Pulmonary artery endothelial cell (primary cell): ENCODE measurements around the gene CASP8AP2. TPM values are rescaled to one million over a fixed set of nuclear protein-coding genes. Genes with fewer than 3 reads are reported as not detected.
"Not testable (repeated sequence)": the region's sequence is repeated elsewhere in the genome, so short reads cannot be mapped to it uniquely, and the experiment has no call there.

ENCODE experiments used
- DNase-seq: peaks from one replicate; pipeline ENCODE4 v3.0.0-alpha.2; 2011; ENCODE audit warnings: low read depth, low spot score
- total RNA-seq: library from RNA; depleted of rRNA; stranded (reverse); fragments of >200 nt; gene quantifications from 2 replicates; pipeline ENCODE4 v1.2.3, GENCODE V29; 2014

The CASP8AP2 gene
- total RNA-seq, 1 donor from 2014 or later: 12.8 TPM

GRCh38 chr6:89819336-89820130, 10.1 kb upstream of the CASP8AP2 start, which contains the start of gene MDN1:
MDN1 (minus strand) TSS chr6:89819794; CDS start chr6:89819607, 187 bp downstream.
- peak; percentile 85 for DNase-seq

DNA sequence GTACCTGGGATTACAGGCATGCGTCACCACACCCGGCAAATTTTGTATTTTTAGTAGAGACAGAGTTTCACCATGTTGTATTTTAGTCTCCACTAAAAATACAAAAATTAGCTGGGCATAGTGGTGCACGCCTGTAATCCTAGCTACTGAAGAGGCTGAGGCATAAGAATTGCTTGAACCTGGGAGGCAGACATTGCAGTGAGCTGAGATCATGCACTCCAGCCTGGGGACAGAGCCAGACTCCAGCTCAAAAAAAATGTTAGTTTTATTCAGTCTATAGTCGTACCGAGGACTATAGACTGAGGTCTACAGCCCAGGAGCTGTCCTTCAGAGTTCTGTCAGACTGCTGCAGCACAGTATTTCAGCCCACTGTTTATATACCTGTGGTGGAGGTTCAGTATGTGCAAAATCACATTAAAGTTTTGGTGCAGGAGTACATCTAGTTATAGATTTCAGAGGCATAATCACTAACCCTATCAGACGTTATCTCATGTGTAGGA, 3.6 kb upstream of the CASP8AP2 start:
- DNase-seq: no peak

GRCh38 chr6:89828475-89828987, 1.1 kb upstream of the CASP8AP2 start:
- not testable (repeated sequence) for DNase-seq

DNA sequence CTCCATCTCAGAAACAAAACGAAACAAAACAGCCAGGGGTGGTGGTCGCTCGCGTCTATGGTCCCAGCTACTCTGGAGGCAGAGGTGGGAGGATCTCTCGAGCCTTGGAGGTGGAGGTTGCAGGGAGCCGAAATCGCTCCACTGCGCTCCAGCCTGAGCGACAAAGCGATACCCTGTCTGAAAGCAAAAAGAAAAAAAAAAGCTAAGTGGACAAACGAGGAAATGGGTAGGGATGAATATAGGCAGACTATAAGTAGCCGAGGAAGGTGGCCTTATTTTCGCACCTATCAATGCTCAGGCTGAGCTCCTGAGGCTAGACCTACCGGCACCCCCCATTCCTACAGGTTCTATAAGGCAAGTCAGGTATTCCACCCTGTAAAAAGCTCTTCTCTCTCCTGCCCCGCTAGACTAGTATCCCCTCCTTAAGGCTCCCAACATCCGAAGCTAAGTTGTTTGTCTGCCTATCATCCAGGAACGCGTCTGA, 650 bp upstream of the CASP8AP2 start:
- no peak for DNase-seq

GRCh38 chr6:89830170-89830809, 610 bp downstream of the CASP8AP2 start:
- no peak for DNase-seq

- no peak for DNase-seq
Observed at GRCh38 chr6:89834884-89835792, 5.5 kb downstream of the CASP8AP2 start.

GRCh38 chr6:89836639-89837222, 7.1 kb downstream of the CASP8AP2 start:
- DNase-seq: no peak

DNA sequence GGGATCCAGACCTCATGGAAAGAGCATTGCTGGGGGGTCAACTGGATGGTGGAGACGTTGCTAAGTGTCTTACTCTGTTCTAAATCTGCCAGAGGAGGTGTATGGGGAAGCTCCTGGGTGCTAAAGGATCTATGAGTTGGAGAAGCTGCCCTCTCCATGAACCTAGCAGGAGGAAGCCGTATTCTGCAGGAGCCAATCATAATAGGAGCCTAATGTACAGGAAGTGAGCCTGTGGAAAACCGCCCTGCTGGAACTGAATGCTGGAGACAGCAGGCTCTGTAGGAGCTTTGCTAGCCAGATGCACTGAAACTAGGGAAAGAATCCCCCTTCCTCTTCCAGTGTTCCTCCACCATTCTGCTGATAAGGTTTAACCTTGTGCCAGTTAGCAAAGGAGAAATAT, 10.9 kb downstream of the CASP8AP2 start:
- no peak for DNase-seq

DNA sequence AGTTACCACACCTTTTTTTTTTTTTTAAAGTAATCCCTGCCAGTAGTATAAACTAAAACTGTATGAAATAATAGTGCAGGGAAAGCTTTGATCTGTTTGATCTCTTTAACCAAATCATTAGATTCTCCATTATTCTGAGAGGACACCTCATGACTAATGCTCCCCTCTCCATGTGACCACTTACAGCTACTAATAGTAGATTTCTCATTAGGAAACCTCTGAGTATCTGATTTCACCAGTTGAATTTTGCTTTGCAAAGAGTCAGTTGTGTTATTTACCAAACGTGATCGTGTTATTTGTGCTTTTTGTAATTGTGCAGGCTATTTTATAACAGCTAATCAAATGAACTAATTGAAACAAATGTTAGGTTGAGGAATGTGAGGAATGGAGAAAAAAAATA, 12.5 kb downstream of the CASP8AP2 start:
- DNase-seq: no peak

DNA sequence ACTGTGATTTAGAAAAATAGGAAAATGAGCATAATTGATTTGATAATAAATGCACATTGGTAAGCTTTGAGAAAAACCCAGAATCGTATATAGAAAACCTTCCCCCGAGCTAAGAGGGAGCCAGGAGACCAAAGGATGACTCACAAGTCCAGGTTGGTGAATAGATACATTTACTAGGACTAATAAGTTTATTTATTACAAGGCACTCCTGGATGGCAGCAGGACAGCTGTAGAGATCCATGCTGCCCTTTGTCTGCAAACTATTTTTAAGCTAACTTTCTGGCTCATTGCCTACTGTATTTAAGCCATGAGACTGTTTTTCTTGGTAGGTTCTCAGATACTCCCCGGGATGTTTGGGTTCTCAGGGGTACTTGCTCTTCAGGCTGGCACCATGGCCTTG, 13.4 kb downstream of the CASP8AP2 start:
- no peak for DNase-seq

GRCh38 chr6:89847513-89847912, 17.8 kb downstream of the CASP8AP2 start:
- DNase-seq: not testable (repeated sequence)

GRCh38 chr6:89853068-89853467, 23.4 kb downstream of the CASP8AP2 start:
- DNase-seq: no peak

DNA sequence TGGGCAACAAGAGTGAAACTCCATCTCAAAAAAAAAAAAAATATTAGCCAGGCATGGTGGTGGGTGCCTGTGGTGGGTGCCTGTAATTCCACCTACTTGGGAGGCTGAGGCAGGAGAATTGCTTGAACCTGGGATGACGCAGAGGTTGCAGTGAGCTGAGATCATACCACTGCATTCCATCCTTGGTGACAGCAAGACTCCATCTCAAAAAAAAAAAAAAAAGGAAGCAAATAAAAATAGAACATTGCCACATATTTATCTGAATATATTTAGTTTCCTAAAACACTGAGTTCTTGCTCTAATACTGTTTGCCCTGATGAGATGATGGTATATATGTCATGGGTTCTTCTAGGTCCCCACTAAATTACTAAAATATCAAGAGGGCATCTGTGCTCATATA, 28.4 kb downstream of the CASP8AP2 start:
- DNase-seq: no peak

- DNase-seq: no peak
Observed at GRCh38 chr6:89859744-89860143, 30.1 kb downstream of the CASP8AP2 start.

DNA sequence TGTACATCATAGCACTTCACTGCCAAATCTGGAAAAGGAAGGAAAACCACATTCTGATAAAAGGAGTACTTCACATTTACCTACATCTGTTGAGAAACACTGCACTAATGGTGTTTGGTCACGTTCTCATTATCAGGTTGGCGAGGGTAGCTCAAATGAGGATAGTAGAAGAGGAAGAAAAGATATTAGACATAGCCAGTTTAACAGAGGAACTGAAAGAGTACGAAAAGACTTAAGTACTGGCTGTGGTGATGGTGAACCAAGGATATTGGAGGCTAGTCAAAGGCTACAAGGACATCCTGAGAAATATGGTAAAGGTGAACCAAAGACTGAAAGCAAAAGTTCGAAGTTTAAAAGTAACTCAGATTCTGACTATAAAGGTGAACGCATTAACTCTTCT, 32.6 kb downstream of the CASP8AP2 start:
- DNase-seq: no peak

DNA sequence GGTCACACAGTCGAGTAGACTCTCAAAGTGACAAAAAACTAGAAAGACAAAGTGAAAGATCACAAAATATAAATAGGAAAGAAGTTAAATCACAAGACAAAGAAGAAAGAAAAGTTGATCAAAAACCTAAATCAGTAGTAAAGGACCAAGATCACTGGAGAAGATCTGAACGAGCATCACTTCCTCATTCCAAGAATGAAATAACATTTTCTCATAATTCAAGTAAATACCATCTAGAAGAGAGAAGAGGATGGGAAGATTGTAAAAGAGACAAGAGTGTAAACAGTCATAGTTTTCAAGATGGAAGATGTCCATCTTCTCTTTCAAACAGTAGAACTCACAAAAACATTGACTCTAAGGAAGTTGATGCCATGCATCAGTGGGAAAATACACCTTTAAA, 33.0 kb downstream of the CASP8AP2 start:
- no peak for DNase-seq

GRCh38 chr6:89866024-89866678, 36.5 kb downstream of the CASP8AP2 start:
- DNase-seq: no peak

- DNase-seq: no peak
Observed at GRCh38 chr6:89873721-89874120, 44.0 kb downstream of the CASP8AP2 start.

GRCh38 chr6:89874438-89874837, 44.8 kb downstream of the CASP8AP2 start:
- DNase-seq: no peak

DNA sequence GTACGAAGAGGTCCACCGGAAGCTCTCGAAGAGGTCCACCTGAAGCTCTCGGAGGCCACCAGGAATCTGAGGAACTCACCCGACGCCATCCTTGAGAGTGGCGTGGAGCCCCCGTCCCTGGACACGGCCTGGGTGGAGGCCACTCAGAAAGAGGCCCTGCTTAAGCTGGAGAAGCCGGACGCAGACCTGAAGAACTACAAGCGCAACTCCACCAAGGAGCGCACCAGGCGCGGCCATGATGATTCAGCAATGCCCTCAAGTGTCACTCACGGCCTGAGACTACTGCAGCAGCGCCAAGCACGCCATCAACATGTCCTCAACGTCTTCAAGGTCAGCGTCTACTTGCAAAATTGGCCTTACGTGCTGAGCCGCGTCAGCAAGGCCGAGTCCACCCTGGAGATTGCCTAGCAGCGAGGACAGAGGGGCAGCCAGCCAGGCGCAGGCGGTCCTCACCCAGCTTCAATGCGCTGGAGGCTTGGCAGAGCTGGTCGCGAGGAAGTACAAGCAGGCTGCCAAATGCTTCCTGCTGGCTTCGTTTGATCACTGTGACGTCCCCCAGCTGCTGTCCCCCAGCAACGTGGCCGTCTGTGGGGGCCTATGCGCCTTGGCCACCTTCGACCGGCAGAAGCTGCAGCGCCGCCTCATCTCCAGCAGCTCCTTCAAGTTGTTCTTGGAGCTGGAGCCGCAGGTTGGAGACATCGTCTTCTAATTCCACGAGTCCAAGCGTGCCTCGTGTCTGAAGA, 56.9 kb downstream of the CASP8AP2 start:
- no peak for DNase-seq
